ENCODE measurements around the gene PYCR2.

GRCh38 chr1:225883616-225884265 is 40.3 kb downstream of the PYCR2 start:
- TF ChIP-seq CTCF (IDR thresholded peaks at IDR 0.05 in 4 of 5, conservative IDR thresholded peaks at IDR 0.05 in 1 of 5) (no peak), POLR2A (IDR thresholded peaks at IDR 0.05) (no peak)
